Activated CD4-positive, alpha-beta T cell treated with anti-CD3 and anti-CD28 coated beads for 48 hours (primary cell): ENCODE data around the gene IMPG2.
"Not testable (repeated sequence)": the region's sequence is repeated elsewhere in the genome, so short reads cannot be mapped to it uniquely, and the experiment has no call there.

ENCODE experiments used
- DNase-seq: peaks from one replicate; pipeline ENCODE4 v3.0.0-alpha.2; 2020

IMPG2 gene

DNA sequence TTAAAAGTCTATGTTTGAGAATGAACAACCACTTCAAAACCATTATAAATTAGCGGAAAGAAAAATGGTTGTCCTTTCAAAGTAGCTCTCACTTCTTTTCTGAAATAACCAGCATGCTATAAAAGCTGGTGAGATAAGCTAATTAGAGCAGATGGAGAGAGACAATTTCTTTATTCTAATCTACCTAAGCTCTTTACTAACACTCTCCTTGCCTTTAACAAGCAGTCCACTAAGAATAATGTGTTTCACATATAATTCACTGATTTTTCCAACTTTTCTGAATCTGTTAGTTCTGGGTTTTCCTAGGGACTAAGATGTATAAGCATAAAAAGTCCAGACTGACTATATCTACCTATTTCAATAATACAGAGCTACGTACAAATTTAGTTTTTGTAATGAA, at the start of gene IMPG2:
TSS of gene IMPG2 (minus strand) at position 101 of the 400 bp plus-strand sequence. CDS start 203 bp downstream, outside the sequence.
- DNase-seq = no peak

DNA sequence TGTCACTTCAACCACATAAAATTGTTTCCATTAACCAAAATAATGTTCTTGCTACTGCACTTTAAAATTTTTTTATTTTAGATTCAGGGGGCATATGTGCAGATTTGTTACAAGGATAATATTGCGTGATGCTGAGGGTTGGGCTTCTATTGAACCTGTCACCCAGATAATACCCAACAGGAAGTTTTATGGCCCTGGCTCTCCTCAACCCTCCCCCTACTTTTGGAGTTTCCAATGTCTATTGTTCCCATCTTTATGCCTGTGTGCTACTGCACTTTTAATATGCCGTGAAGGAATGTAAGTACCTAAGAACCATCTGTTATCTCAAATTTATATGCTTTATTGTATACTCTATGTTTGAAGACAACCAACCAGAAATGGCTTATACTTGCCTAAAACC, 42.0 kb upstream of the IMPG2 start:
- DNase-seq = no peak

DNA sequence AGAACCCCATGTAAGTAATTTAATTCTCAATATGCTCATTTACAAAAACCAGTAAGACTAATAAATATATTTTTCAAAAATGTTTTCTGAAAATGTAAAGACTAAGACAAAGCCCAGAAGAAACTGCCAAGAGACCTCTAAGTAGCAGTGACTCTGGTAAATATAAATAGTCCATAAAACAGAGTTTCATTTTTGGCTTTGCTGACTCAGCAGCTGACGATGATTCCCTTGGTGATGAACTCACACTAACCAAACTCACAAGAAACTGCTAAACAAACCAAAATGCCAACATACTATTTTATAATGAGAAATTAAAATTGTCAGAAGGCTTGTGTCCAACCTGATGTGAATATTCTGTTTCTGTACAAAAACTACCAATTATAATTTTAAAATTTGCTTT, 31.5 kb upstream of the IMPG2 start:
- no peak for DNase-seq

DNA sequence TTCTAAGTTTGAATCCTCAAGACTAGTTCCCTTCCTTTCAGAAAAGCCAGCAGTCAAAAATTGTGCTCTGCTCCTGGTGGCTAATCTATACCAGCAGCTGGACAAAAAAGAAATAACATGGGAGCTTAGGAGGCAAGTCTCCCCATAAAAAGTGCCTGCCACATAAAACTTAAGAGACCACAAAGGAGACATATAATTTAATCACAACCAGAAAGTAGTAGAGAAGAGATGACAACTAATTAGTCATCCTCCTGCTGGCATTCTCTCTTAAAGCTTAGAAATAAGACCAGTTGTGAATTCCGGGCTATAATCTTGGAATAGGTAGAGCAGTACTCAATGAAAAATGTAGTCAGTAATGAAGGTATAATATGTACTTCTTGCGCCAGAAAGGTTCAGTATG, 20.2 kb upstream of the IMPG2 start:
- no peak for DNase-seq

DNA sequence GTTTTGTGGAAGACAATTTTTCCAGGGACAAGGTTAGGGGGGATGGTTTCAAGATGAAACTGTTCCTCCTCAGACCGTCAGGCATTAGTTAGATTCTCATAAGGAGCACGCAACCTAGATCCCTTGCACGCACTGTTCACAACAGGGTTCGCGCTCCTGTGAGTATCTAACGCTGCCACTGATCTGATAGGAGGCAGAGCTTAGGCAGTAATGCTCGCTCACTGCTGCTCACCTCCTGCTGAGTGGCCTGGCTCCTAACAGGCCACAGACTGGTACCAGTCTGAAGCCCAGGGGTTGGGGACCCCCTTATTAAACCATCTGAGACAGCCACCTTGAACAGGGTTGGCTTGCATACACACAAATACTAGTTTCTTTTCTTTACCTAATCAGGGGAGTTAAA, 13.5 kb upstream of the IMPG2 start:
- DNase-seq = no peak

DNA sequence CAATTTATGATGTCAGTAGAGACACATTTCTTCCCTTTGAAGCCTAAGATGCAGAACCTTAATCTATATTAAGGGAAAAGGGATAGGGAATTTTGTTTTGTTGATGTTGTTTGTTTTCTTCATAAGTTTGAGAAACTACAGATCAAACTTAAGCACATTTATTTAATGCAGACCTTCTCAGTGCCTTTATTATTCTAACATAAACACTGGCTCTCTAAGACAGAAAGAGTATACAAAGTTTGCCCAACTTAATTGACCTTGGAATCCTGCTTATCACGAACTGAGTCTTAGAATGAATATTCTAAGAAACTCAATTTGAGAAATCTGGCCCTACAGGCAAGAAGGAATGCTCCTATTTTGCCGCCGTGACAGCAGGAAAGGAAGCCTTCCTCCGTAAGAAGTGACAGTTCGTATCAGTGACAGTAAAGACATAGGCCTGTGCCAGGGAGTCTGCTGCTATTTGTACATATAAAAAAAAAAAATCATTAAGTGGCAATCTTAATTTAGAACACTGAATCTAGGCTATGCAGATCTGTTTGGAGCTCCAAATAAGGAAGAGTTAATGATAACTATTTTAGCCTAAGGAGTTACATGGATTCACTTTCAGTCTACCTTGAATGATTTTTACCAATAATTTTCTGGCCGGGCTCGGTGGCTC, 8.8 kb upstream of the IMPG2 start:
- DNase-seq = no peak

DNA sequence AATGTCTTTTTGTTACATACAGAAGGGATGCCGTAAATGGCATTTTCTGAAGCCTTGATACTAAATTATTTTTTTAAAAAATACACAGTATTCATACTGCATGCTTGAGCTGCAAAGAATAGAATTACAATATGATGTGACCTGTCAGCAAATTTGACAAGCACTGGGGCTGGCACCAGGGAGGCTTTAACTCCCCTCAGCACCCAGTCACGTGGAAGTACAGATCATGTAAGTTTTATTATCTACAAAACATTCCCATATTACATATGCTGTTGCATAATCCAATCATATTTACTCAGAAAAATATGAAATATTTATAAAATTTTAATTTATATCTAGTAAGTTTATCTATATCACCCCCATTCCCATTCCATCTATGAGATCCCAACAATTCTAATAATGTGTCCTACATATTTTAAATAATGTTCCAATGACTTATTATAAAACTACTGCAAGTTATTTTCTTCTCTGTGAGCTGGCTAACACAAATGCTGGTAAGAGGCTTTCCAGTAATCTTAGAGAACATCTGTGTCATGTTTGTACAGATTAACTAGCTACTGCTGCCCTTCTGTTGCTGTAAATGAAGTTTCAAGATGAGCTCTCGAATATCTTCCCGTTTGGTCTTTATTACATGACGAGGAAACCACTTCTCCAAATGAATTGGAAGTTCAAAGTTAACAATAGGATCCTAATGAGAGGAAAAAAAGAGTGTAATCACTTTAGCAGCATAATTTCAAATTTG, 5.2 kb upstream of the IMPG2 start:
- no peak for DNase-seq

DNA sequence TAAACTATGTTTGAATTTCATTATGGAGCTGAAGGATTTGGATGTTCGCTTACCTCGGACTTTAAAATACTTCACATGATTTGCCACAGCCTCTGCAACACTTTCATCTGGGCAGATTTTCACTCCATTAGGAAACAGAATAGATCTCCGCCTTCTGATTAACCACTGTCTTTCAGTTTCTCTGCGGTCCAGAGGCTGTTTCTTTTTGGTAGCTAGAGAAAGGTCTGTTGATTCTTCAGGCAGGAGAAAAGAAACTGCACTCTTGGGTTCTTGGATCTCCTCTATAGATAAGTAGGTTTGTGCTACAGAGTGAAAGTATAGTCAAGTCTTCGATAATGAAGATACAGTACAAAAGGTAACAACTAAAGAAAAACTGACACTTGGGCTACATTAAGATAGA, 844 bp downstream of the IMPG2 start:
- DNase-seq = no peak

DNA sequence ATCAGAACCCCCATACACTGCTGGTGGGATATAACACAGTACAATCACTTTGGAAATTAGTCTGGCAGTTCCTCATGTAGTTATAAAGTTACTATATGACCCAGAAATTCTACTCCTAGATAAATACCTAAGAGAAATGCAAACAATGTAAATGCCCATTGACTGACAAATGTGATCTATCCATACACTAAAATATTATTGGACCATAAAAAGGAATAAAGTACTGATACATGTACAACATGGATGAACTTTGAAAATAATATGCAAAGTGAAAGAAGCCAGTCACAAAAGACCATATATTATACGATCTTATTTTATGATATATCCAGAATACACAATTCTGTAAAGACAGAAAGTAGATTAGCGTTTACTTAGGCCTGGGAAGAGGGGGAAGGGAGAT, 7.8 kb downstream of the IMPG2 start:
- no peak for DNase-seq

DNA sequence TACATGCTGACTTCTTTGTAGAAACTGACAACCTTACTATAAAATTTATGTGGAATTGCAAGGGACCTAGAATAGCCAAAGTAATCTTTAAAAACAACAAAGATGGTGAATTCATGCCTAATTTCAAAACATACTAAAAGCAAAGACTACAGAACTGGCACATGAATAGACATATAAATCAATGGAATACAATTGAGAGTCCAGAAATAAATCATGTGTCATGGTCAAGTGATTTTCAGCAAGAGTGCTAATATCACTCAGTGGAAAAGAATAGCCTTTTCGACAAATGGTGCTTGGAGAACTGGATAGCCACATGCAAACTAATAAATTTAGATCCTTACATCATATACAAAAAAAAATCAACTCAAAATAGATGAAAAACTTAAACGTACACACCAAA, 8.7 kb downstream of the IMPG2 start:
- no peak for DNase-seq

DNA sequence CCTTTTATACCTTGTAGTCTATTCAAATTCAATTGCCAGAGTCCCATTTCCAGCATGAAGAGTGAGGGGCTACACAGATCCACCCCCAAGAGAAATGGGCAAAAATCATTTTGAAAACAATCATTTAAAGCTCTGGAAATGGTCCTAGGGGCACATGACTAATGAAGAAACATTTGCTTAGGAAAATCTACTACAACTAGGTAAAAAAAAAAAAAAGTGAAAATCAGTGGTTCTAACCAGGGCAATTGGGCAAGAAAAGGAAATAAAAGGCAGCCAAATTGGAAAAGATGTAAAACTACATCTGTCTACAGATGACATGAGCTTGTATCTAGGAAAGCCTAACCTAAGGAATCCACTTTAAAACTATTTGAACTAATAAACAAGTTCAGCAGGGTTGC, 9.4 kb downstream of the IMPG2 start:
- no peak for DNase-seq

DNA sequence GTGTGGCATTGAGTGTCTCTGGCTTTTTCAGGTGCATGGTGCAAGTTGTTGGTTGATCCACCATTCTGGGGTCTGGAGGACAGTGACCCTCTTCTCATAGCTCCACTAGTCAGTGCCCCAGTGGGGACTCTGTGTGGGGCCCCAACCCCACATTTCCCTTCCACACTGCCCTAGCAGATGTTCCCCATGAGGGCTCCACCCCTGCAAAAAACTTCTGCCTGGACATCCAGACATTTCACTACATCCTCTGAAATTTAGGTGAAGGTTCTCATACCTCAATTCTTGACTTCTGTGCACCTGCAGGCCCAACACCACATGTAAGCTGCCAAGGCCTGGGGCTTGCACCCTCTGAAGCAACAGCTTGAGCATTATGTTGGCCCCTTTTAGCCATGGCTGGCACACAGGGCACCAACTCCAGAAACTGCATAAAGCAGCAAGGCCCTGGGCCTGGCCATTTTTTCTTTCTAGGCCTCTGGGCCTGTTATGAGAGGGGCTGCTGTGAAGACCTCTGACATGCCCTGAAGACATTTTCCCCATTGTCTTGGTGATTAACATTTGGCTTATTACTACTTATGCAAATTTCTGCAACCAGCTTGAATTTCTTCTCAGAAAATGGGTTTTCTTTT, 12.1 kb downstream of the IMPG2 start:
- not testable (repeated sequence) for DNase-seq

DNA sequence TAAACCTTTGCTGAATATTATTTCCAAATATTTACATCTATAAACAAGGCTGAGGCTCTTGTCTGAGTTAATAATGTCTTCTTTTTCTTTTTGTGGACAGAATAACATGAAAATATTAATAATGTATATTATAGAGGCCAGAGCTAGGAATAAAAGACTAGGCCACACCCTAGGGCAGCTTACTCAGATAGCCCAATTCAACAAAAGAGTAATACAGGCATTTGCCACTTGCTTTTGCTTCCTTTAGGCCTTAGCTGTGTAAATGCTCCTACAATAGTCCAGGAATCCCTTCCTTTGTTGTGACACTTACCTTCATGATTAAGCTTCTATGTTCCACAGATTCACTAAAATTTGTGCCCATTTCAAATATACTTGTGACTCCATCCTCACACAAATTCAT, 16.5 kb downstream of the IMPG2 start:
- no peak for DNase-seq

DNA sequence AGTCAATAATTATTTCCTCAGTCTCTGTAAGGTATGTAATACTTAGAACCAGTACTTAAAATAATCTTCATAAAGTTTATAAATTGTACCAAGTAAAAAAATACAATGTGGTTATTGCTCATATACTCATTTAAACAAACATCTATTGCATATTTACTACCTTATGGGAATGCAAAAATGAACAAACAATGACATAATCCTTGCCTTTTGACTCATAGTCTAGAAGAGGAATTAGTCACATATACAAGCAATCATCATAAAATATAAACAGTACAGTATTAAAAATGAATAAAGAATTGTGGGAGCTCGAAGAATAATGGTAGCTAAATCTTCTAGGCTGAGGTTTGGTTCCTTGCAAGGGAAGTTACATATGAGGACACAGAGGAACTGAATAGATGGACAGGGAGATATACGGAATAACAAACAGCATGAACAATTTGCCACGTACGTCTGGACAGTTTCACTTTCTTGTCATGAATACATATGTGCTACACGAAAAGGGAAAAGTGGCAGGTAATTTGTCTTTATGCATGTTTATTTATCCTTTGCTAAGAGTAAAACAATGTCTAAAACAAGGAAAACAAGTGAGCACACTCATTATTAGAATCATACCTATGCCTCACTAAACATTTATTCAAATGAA, 17.2 kb downstream of the IMPG2 start:
- no peak for DNase-seq

DNA sequence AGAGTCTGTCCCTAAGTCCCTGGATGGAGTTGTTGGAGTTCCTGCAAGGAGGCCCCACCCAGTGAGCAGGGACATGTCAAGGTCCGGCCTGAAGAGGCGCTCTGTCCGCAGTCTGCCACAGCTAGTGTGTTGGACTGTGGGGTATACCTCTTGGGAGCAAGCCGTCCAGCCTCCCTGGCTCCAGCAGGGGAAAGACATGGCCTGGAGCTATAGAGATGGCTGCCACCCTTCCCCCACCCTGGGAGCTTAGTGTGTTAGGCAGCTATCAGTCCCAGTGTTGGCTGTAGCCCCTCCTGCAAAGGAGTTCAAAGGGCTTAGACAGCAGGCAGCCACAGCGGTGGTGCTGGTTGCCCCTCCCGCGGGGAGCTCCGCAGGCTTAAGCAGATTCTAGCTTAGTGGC, 20.3 kb downstream of the IMPG2 start:
- DNase-seq = no peak

DNA sequence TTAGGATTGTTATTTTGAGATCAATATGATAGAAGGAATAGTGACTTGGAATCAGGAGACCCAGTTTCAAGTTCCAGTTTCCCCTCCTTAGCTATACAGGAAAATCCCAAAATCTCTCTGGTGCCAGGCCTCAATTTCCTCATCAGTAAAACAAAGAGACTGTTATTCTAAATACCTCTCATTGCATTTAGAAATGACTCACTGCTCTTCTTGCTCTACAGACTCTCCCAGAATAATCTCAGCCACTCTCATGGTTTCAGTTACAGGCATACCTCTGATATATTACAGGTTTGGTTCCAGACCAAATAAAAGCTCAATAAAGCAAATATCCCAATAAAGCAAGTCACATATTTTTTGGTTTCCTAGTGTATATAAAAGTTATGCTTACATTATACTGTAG, 28.3 kb downstream of the IMPG2 start:
- DNase-seq = no peak

DNA sequence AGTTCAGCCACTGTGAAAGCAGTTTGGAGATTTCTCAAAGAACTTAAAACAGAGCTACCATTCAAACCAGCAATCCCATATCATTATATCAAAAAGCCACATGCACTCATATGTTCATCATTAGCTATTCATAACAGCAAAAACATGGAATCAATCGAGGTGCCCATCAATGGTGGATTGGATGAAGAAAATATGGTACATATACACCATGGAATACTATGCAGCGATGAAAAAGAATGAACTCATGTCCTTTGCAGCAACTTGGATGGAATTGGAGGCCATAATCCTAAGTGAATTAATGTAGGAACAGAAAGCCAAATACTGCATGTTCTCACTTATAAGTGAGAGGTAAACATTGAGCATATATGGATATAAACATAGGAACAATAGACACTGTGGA, 32.1 kb downstream of the IMPG2 start:
- no peak for DNase-seq

DNA sequence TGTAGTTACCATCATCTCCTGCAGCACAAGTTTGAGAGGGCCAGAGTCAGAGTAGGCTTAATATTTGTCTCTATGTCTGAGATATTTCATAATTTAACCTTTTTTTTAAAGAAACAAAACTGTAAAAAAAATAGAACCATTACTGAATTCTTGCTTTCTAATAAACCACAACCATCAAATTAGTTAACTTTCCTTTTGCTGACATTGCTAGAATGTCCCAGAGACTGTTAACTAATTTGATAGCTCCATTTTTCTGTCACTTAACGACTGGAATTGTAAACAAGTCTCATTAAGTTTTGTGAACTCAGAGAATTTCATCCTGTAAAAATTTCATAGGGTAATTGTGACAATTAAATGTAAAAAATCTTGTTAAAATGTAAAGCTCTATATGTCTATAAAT, 35.6 kb downstream of the IMPG2 start:
- DNase-seq = no peak

DNA sequence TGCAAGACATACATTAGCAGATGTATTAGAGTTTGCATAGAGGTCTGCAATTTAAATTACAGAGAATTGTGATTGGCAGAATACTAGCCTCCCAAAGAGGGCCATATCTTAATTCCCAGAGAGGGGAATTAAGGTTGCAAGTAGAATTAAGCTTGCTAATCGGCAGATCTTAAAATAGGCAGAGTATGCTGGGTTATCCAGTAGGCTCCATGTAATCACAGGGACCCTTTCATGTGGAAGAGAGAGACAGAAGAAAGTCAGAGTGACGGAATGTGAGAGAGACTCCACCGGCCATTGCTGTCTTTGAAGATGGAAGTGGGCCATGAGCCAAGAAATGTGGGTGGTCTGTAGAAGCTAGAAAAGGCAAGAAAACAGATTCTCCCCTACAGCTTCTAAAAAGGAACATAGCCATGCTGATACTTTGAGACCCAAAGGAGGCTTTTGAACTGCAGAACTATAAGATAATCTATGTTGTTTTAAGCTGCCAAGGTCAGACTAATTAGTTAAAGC, 38.8 kb downstream of the IMPG2 start:
- no peak for DNase-seq

DNA sequence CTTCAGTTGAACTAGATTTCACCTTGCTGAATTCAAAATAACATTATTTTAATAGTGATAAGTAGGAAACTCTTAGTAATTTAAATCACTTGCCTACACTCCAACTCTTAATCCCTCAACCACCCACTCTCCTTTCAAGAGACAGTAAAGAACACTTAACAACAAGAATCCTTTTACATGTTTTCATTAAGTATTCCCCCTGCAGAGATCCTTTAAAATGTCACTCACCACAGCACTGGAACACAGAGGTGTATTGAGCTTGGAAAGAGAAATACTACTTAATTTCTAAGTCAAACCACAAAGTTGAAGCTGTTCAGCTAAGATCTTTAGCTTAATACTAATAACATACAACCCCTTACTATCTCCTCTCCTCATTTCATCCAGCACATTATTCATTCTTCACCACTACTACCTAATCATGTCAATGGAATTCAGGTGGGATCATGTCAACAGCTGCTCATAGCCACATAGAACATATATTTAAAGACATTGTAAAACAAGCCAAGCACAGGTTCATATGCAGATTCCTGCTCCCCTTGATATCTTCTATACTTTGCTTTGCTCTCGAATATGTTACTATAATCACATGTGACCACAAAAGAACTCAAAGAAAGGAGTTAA, 40.5 kb downstream of the IMPG2 start:
- no peak for DNase-seq

DNA sequence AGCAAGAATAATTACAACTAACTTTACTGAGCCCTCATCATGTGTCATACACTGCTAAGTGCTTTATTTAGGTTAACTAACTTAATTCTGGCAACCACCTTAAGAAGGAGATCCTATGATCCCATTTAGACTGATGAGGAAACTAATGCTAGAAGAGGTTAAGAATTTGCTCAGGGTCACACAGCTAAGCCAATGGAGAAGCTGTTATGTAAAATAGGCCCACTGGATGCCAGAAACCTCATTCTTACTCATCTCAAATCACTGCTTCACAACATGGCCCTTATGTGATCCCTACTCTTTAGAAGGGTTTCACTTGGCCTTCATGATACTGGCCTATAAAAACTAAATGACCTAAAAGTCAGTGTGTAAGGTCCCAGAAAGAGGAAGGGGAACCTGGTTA, 41.2 kb downstream of the IMPG2 start:
- no peak for DNase-seq

DNA sequence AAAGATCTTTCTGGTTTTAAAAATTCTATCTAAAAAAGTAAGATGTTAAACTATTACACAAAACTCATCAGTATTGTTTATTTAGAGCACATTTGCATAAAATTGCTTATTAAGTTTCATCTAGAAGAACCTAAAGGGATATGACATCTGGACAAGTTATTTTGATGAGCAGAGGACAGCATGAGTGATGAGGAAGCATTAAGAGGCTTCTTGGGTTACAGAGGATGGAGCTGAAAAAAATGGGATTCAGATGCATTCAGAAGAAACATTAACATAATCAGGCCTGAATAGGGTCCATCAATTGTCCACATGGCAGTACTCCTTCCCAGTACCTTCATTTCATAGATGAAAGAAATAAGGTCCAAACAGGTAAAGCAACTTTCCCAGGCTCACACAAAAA, 41.6 kb downstream of the IMPG2 start:
- DNase-seq = no peak

DNA sequence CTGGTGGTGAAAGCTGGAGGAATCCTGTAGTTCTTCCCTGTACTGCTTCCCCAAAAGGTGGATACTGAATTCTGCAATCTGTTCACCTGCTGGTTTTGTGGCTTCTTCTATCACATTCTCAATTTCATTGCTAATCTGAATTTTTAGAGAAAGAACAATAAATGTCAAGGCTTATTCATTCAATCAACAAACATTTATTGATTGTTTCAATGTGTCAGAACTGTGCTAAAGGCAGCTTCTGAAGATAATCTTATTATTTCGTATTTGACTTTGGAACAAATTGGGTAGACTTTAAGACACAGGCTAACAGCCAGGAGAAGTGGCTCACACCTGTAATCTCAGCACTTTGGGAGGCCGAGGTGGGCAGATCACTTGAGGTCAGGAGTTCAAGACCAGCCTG, 46.8 kb downstream of the IMPG2 start:
- DNase-seq = no peak
